ENCODE measurements around the gene PRSS3.

DNA sequence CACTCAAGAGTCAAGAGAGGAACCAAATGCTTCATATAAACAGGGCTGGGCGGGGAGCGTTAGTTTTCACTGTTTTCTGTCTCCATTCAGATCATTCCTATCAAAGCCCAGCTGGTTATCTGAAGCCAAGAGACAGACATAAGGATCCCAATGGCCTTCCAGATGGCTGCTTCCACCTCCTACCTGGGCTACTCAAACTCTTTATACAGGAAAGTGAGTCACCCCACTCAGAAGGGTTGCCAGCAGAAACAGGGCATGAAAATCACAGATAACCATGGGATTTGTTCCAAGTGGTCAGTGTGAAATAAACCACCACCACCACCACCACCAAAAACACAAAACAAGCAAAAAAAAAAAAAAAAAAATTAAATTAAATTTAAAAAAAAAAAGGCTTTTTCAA lies 5.5 kb downstream of the PRSS3 start:
- TF ChIP-seq, protein P1, sequence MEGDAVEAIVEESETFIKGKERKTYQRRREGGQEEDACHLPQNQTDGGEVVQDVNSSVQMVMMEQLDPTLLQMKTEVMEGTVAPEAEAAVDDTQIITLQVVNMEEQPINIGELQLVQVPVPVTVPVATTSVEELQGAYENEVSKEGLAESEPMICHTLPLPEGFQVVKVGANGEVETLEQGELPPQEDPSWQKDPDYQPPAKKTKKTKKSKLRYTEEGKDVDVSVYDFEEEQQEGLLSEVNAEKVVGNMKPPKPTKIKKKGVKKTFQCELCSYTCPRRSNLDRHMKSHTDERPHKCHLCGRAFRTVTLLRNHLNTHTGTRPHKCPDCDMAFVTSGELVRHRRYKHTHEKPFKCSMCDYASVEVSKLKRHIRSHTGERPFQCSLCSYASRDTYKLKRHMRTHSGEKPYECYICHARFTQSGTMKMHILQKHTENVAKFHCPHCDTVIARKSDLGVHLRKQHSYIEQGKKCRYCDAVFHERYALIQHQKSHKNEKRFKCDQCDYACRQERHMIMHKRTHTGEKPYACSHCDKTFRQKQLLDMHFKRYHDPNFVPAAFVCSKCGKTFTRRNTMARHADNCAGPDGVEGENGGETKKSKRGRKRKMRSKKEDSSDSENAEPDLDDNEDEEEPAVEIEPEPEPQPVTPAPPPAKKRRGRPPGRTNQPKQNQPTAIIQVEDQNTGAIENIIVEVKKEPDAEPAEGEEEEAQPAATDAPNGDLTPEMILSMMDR (optimal IDR thresholded peaks at IDR 0.05 in 1 of 3, IDR thresholded peaks at IDR 0.05 in 1 of 3, conservative IDR thresholded peaks at IDR 0.05 in 1 of 3; ENCODE audit: extremely low read depth in 1 of 3, insufficient read depth in 2 of 3, low read length in 3 of 3) = no peak
- no peak for TF ChIP-seq EZH2 (IDR thresholded peaks at IDR 0.05; ENCODE audit: low read length)
